SK-N-SH treated with all-trans-retinoic acid at 6 μM for 48 hours (cell line): ENCODE data around the gene RNF213.

ENCODE experiments used
- ARNTL ChIP-seq: fragments of 450-650 bp; formaldehyde crosslinking; IDR thresholded peaks from 2 replicates; pipeline ENCODE4 v1.5.0; 2020; ENCODE audit warnings: low read depth, mild to moderate bottlenecking, moderate library complexity, borderline replicate concordance
- ISL1 ChIP-seq: fragments of 250-450 bp; sonication (Bioruptor Pico); IDR thresholded peaks from 2 replicates; pipeline ENCODE4 v2.1.2; 2022; ENCODE audit warnings: mild to moderate bottlenecking, moderate library complexity
- PATZ1 ChIP-seq: fragments of 250-450 bp; sonication (Bioruptor Pico); IDR thresholded peaks from 2 replicates; pipeline ENCODE4 v1.8.0; 2020; ENCODE audit warnings: mild to moderate bottlenecking, moderate library complexity, borderline replicate concordance
- POU6F1 ChIP-seq: fragments of 250-450 bp; sonication (Bioruptor Pico); IDR thresholded peaks from 2 replicates; pipeline ENCODE4 v1.8.0; 2021; ENCODE audit warnings: low read depth, mild to moderate bottlenecking, moderate library complexity, borderline replicate concordance
- ZNF8 ChIP-seq: fragments of 450-650 bp; formaldehyde crosslinking; IDR thresholded peaks from 2 replicates; pipeline ENCODE4 v1.5.0; 2020; ENCODE audit warnings: mild to moderate bottlenecking, moderate library complexity

GRCh38 chr17:80352216-80352895, 91.7 kb downstream of the RNF213 start:
- no peak for TF ChIP-seq PATZ1
- TF ChIP-seq ARNTL: no peak
- TF ChIP-seq ISL1: no peak
- no peak for TF ChIP-seq POU6F1 (CRISPR knock-in tag)
- TF ChIP-seq ZNF8 (CRISPR knock-in tag): no peak
